Activated B cell treated with CpG ODN at 0.5 μM for 24 hours (primary cell): ENCODE results near the gene SPON1. TPM values are rescaled to one million over a fixed set of nuclear protein-coding genes. Genes with fewer than 3 reads are reported as not detected.
"Not testable (repeated sequence)": the region's sequence is repeated elsewhere in the genome, so short reads cannot be mapped to it uniquely, and the experiment has no call there.

Source experiments
- ATAC-seq: fragments of 200-7000 bp; cut with Tn5 transposase; one replicate; pipeline ENCODE4 v1.10.0; 2021; ENCODE audit warnings: low read depth, mild to moderate bottlenecking, moderate library complexity
- CTCF ChIA-PET: fragments of 350-600 bp; sonication (Branson Sonifier 250); formaldehyde crosslinking; loops from one replicate; lab custom pipeline; 2021; ENCODE audit warnings: antibody characterized with exemption; lab: Charles Lee
- POLR2A ChIA-PET: fragments of 350-600 bp; sonication (Branson Sonifier 250); formaldehyde crosslinking; loops from one replicate; lab custom pipeline; 2021; ENCODE audit warnings: antibody characterized with exemption; lab: Charles Lee
- DNase-seq: peaks from one replicate; pipeline ENCODE4 v3.0.0; 2022
- H3K27ac Mint-ChIP-seq: one replicate; pipeline ENCODE4 v1.8.0; 2020; ENCODE audit warnings: mixed read lengths
- H3K27me3 Mint-ChIP-seq: one replicate; pipeline ENCODE4 v1.8.0; 2021; ENCODE audit warnings: mixed read lengths
- H3K36me3 Mint-ChIP-seq: one replicate; pipeline ENCODE4 v1.8.0; 2021; ENCODE audit warnings: low read depth, mixed read lengths
- H3K4me1 Mint-ChIP-seq: one replicate; pipeline ENCODE4 v1.8.0; 2021; ENCODE audit warnings: mixed read lengths
- H3K4me3 Mint-ChIP-seq: one replicate; pipeline ENCODE4 v1.8.0; 2020; ENCODE audit warnings: mild to moderate bottlenecking, mixed read lengths
- H3K9me3 Mint-ChIP-seq: one replicate; pipeline ENCODE4 v1.8.0; 2020; ENCODE audit warnings: mixed read lengths
- CTCF ChIP-seq: fragments of 200-600 bp; IDR thresholded peaks from one replicate; pipeline ENCODE4 v1.8.0; 2022; ENCODE audit warnings: antibody characterized with exemption, mild to moderate bottlenecking
- intact Hi-C: fragments of 100-400 bp; cut with micrococcal nuclease; formaldehyde crosslinking; loops from one replicate; pipeline ENCODE4 v1.15.1; 2024
- total RNA-seq: library from RNA; stranded (reverse); gene quantifications from 2 replicates; pipeline ENCODE4 v1.2.3, GENCODE V29; 2022

The SPON1 gene
- total RNA-seq, 1 donor from 2014 or later = not detected

GRCh38 chr11:13923182-13923581 is 39.3 kb upstream of the SPON1 start:
- DNase-seq (no peak), ATAC-seq (no peak)
- ChIA-PET POLR2A (no interaction called here), CTCF (no interaction called here)
- no peak overlapping the region for H3K27ac Mint-ChIP-seq
- no peak overlapping the region for H3K4me3 Mint-ChIP-seq
- intact Hi-C loops = no loop called here
- H3K36me3 Mint-ChIP-seq = no peaks in the 10 kb centered on the region
- H3K27me3 Mint-ChIP-seq = peaks cover 2% of the 10 kb centered on the region
- no peak for TF ChIP-seq CTCF
- peaks cover 5% of the 10 kb centered on the region for H3K9me3 Mint-ChIP-seq
- peaks cover 35% of the 10 kb centered on the region for H3K4me1 Mint-ChIP-seq

- CTCF ChIA-PET = no interaction called here
- Mint-ChIP-seq H3K36me3 (no peaks in the 10 kb centered on the region), H3K9me3 (peaks cover 5% of the 10 kb centered on the region), H3K27ac (peak overlapping the region; percentile 78), H3K4me3 (peak overlapping the region; percentile 64), H3K27me3 (peaks cover 2% of the 10 kb centered on the region), H3K4me1 (peaks cover 38% of the 10 kb centered on the region)
- intact Hi-C loops = no loop called here
- ATAC-seq (peak; percentile 40), DNase-seq (no peak)
- no peak for TF ChIP-seq CTCF
- POLR2A ChIA-PET = no interaction called here
Measured at GRCh38 chr11:13923716-13924650, 38.5 kb upstream of the SPON1 start.

- no peaks in the 10 kb centered on the region for H3K36me3 Mint-ChIP-seq
- no peak for TF ChIP-seq CTCF
- H3K4me3 Mint-ChIP-seq = peak overlapping the region; percentile 21
- intact Hi-C loops = no loop called here
- no peak for ATAC-seq
- H3K27ac Mint-ChIP-seq = peak overlapping the region; percentile 44
- no peak for DNase-seq
- H3K27me3 Mint-ChIP-seq = peaks cover 4% of the 10 kb centered on the region
- H3K9me3 Mint-ChIP-seq = peaks cover 5% of the 10 kb centered on the region
- POLR2A ChIA-PET = interaction anchor here (0.6 kb wide), 1 partner anchor 15 kb away, joined by 5 read pairs; no protein-coding TSS in a partner anchor
- peaks cover 42% of the 10 kb centered on the region for H3K4me1 Mint-ChIP-seq
- CTCF ChIA-PET = no interaction called here
Measured at GRCh38 chr11:13924801-13925327, 37.7 kb upstream of the SPON1 start.

GRCh38 chr11:13926366-13926765 is 36.2 kb upstream of the SPON1 start:
- intact Hi-C loops, H3K9me3 Mint-ChIP-seq, H3K27me3 Mint-ChIP-seq, ATAC-seq, H3K4me3 Mint-ChIP-seq, H3K36me3 Mint-ChIP-seq, DNase-seq, POLR2A ChIA-PET, H3K27ac Mint-ChIP-seq, CTCF ChIA-PET: not testable (repeated sequence)
- peaks cover 42% of the 10 kb centered on the region for H3K4me1 Mint-ChIP-seq

GRCh38 chr11:13926981-13927380 is 35.5 kb upstream of the SPON1 start:
- Mint-ChIP-seq H3K4me1 (peaks cover 42% of the 10 kb centered on the region), H3K4me3 (no peak overlapping the region), H3K9me3 (peaks cover 5% of the 10 kb centered on the region), H3K27me3 (peaks cover 4% of the 10 kb centered on the region), H3K27ac (no peak overlapping the region), H3K36me3 (no peaks in the 10 kb centered on the region)
- POLR2A ChIA-PET = no interaction called here
- no peak for DNase-seq
- ATAC-seq = no peak
- intact Hi-C loops = no loop called here
- no peak for TF ChIP-seq CTCF
- CTCF ChIA-PET = no interaction called here
